ENCODE measurements around the gene PALLD.

DNA sequence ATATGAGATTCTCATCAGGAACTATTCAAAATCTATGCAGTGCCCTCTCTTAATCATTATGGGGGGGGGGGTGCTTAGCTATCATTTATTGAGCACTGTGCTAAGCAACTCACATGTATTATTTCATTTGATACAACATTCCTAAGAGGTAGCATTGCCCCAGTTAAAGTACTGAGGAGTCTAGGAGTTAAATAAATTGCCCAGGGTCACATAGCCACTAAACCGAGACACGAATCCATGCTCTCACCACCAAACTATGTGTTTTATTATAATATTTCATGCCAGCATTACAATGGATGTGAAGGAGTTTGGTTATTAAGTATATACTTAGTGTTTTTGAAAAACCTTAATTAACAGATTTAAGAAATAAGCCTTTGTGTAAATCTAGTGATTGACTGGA lies 381.8 kb downstream of the PALLD start:
- TF ChIP-seq, protein P1, sequence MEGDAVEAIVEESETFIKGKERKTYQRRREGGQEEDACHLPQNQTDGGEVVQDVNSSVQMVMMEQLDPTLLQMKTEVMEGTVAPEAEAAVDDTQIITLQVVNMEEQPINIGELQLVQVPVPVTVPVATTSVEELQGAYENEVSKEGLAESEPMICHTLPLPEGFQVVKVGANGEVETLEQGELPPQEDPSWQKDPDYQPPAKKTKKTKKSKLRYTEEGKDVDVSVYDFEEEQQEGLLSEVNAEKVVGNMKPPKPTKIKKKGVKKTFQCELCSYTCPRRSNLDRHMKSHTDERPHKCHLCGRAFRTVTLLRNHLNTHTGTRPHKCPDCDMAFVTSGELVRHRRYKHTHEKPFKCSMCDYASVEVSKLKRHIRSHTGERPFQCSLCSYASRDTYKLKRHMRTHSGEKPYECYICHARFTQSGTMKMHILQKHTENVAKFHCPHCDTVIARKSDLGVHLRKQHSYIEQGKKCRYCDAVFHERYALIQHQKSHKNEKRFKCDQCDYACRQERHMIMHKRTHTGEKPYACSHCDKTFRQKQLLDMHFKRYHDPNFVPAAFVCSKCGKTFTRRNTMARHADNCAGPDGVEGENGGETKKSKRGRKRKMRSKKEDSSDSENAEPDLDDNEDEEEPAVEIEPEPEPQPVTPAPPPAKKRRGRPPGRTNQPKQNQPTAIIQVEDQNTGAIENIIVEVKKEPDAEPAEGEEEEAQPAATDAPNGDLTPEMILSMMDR (IDR thresholded peaks at IDR 0.05; ENCODE audit: poor library complexity, severe bottlenecking): no peak
- TF ChIP-seq SMC3 (conservative IDR thresholded peaks at IDR 0.05; ENCODE audit: poor library complexity) (no peak), EZH2 (IDR thresholded peaks at IDR 0.05; ENCODE audit: borderline replicate concordance, insufficient read depth, low read length, poor library complexity, severe bottlenecking) (no peak), POLR2AphosphoS5 (IDR thresholded peaks at IDR 0.05) (no peak), EP300 (conservative IDR thresholded peaks at IDR 0.05; ENCODE audit: poor library complexity, severe bottlenecking) (no peak), RAD21 (conservative IDR thresholded peaks at IDR 0.05) (no peak), MXI1 (conservative IDR thresholded peaks at IDR 0.05; ENCODE audit: poor library complexity, severe bottlenecking) (no peak), TAF1 (IDR thresholded peaks at IDR 0.05; ENCODE audit: low read depth) (no peak)
- TF ChIP-seq, protein P2, sequence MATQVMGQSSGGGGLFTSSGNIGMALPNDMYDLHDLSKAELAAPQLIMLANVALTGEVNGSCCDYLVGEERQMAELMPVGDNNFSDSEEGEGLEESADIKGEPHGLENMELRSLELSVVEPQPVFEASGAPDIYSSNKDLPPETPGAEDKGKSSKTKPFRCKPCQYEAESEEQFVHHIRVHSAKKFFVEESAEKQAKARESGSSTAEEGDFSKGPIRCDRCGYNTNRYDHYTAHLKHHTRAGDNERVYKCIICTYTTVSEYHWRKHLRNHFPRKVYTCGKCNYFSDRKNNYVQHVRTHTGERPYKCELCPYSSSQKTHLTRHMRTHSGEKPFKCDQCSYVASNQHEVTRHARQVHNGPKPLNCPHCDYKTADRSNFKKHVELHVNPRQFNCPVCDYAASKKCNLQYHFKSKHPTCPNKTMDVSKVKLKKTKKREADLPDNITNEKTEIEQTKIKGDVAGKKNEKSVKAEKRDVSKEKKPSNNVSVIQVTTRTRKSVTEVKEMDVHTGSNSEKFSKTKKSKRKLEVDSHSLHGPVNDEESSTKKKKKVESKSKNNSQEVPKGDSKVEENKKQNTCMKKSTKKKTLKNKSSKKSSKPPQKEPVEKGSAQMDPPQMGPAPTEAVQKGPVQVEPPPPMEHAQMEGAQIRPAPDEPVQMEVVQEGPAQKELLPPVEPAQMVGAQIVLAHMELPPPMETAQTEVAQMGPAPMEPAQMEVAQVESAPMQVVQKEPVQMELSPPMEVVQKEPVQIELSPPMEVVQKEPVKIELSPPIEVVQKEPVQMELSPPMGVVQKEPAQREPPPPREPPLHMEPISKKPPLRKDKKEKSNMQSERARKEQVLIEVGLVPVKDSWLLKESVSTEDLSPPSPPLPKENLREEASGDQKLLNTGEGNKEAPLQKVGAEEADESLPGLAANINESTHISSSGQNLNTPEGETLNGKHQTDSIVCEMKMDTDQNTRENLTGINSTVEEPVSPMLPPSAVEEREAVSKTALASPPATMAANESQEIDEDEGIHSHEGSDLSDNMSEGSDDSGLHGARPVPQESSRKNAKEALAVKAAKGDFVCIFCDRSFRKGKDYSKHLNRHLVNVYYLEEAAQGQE (IDR thresholded peaks at IDR 0.05; ENCODE audit: borderline replicate concordance): no peak
